Stimulated activated CD8-positive, alpha-beta memory T cell treated with anti-CD3 and anti-CD28 coated beads, Interleukin-7, amount 100 ng/mL, for 24 hours (primary cell): Measurements from ENCODE around the gene COBL.

ENCODE experiments used
- DNase-seq: peaks from one replicate; pipeline ENCODE4 v3.0.0-alpha.2; 2020; ENCODE audit warnings: low read depth

COBL gene

GRCh38 chr7:51316666-51317581, at the start of gene COBL:
Gene COBL (minus strand): TSS chr7:51316809. CDS start chr7:51316633, 176 bp downstream.
- no peak for DNase-seq

DNA sequence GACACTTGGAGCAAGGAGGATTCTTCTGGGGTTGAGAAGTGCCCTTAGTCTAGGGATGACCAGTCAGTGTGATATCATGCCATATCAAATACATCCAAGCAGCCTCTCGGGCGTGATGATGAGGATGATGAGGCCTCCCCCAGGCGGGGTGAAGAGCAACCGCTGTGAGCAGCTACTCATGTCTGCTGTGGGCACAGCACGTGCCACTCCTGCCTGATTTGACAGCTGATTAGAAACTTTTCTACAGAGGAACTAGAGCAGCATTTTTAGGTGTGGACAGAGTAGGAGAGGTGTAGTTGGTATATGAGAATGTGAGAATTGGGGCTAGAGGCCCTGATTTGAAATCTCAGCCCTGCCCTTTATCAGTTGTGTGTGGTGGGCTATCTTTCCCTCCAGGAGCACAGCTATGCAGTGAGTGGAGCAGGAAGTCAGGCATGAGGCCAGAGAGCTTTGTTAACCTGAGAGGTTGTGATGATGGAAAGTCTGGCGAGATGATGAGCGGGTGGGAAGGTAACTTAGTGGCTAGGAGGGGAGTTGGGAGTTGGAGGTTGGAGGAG, 49.6 kb upstream of the COBL start:
- DNase-seq = no peak

DNA sequence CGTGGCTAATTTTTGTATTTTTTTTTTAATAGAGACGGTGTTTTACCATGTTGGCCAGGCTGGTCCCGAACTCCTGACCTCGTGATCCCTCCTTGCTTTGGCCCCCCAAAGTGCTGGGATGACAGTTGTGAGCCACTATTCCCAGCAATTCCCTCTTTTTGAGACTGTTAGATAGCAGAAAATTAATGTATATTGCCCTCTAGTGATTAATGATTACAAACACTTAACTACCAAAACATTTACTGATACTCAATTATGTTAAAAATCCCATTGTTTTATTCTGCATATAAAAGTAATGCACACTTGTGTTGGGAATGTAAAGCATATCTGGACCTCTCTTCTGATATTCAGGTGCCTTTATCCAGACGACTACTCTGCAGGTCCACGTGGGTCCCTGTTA, 41.2 kb upstream of the COBL start:
- DNase-seq = no peak

DNA sequence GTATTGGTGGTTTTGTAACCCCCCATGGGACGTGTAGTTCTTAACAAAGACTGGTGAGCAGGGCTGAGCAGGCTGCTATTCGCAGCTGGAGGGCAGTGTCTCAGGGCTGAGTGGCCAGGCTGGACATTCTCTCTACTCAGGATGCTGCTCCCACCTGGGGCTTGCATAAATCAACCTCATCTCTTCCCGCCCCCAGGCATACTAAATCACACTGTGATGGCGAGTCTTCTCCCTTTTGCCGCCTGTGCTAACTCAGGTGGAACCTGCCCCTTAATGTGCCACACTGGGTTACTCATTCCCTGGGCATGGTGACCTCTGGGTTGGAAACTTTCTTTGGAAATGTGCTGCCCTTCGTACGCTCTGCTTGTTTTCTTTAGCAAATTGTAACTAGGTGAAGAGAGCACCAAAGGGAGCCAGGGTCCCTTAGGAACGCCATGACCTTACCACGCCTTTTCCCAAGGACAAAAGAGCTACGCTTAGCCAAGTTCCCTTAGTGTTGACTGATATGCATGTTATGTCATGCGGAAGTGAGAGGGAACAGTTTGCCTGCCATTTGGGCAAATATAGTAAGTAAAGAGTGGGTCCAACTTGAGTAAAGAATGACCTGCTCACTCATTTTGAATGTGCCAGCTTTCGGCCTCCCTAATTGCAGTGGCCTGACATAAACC, 40.4 kb upstream of the COBL start:
- DNase-seq = no peak

DNA sequence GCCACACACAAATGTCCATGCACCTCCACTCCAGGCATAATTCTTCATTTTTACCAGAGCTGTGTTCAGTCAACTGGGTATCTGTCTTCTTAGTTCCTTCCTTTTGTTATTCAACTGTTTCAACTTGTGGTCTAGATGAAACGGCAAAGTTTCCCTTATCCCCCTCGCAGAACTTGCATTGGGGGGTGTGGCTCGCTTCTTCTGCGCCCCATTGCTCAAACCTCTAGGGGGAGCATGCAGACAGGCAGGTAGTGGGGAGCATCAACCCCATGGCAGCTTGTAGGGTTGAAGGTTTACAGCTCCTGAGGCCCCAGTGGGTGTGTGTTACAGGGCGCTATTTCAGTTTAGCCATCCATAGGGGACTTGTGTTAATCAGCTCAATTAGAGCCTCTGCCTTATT, 38.3 kb upstream of the COBL start:
- no peak for DNase-seq

GRCh38 chr7:51354434-51354833, 37.8 kb upstream of the COBL start:
- DNase-seq = no peak

GRCh38 chr7:51352174-51353100, 35.8 kb upstream of the COBL start:
- DNase-seq = no peak

DNA sequence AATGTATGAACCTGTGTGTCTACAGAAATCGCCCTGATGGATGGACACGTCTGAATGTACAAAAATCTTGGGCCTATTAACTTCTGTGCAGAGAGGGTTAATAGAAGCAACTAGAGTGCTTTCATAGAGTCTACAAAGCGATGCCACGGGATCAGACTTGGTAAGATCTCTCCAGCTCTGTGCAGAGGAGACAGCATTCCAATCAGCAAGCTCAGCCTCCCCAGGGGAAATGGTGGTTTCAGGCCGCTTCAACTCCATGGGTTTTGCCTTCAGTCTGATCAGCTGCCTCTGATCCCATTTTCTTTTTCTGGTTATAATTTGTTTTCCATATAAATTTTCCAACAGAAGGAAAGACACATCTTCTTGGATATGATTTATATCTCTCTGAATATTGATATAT, 35.1 kb upstream of the COBL start:
- DNase-seq = no peak

DNA sequence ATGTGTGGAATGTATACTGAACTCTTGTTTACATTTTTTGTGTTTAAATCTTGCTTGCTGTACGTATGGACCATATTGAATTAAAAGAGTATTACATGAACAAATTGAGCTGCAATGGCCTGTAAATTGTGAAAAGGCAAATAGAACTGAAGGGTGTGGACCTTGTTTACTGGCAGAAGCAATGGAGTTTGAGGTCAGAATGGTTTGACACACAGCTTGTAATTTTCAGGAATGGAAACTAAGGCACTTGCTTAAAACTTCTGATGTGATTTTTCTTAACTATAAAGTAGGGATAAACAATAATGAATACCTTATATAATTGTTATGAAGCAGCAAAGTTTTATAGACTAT, 33.9 kb upstream of the COBL start:
- DNase-seq = no peak

GRCh38 chr7:51349820-51350545, 33.4 kb upstream of the COBL start:
- DNase-seq = no peak

DNA sequence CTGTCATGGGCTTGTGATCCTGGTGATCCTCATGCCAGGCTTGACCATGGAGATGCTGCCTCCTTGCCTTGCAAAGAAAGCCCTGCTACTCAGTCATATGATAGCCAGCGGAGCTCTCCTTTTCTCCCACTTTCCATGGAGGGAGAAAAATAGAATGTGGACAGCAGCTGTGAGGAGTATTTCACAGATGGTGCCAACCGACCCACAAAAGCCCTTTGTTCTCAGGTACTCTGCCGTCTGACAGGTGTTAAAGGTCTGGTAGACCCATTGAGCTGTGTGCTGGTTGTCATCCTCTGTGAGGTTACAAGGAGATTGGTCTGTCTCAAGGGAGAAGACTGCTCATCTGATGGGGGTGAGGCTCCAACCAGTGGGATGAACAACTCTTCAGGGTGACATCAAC, 29.5 kb upstream of the COBL start:
- no peak for DNase-seq

- DNase-seq = no peak
These were observed 28.0 kb upstream of the COBL start for GRCh38 chr7:51344406-51345138.

DNA sequence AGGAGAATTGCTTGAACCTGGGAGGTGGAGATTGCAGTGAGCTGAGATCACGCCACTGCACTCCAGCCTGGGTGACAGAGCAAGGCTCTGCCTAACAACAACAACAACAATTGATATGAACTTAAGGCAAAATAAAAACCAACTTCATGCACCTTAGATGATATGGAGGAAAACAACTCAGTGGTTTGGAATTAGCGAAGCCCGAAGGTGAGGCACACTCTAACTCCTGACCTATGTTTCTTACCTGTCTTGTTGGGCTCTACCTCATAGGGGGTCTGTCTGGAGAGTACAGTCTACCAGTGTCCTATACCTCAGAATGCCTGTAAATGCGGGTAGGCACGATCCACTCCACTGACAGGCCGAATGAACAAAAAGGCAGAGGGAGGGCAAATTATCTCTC, 24.3 kb upstream of the COBL start:
- DNase-seq = no peak

GRCh38 chr7:51340029-51340838, 23.6 kb upstream of the COBL start:
- DNase-seq = no peak

- DNase-seq = no peak
These were observed 18.4 kb upstream of the COBL start for GRCh38 chr7:51335057-51335456.

- no peak for DNase-seq
These were observed 13.2 kb upstream of the COBL start for GRCh38 chr7:51329696-51330263.

DNA sequence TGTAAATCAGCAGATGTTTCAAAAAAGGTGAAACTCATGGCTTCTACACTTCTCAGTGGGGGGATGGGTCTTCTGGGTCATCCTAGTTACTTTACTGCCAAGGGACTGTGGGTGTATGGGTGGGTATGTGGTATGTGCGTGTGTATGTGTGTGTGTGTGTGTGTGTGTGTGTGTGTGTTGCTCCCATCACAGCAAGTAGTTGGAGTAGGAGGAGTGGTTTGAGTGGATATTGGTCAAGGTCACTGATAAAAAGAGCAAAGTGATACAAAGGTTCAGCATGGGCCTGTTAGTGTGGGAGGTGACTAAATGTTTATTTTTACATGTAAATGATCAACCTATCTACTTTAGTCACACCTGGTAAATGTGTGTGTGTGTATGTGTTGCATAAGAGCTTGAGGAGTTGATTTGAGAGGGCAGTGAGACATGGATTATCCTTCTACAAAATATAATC, 11.8 kb upstream of the COBL start:
- DNase-seq = no peak

- no peak for DNase-seq
These were observed 10.7 kb upstream of the COBL start for GRCh38 chr7:51327287-51327717.

DNA sequence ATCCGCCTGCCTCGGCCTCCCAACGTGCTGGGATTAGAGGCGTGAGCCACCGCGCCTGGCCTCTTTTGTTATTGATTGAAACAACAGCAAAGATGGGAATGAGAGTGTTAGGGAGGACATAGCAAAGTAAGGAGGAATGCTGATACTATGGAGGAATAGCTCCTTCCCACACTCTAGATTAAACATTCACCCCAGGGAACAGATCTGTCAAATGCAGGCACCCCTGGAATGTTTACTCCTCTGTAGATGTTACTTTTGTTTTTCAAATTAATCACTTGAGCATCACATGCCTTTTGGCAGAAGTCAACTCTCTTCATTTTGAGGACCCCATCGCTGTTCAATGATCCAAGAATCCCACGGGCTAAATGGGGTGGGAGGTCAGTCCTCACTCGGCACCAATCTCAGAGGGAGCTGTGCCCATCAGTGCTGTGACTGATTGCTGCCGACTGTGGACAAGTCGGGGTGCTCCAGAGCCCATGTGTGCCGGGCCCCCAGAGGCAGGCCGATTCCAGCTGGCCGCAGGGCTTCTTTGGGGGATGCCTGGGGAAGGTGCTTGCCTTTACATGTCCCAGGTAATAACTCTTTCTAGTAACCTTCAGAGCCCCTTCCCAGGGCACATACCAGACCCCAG, 10.2 kb upstream of the COBL start:
- no peak for DNase-seq
